GM12873 (cell line): ENCODE measurements around the gene ULBP3.

ENCODE experiments used
- TF ChIP-seq, protein P1 (sequence below): IDR thresholded peaks from 2 replicates; pipeline ENCODE4 v1.5.1; 2012; ENCODE audit warnings: low read depth, mild to moderate bottlenecking, moderate library complexity, low read length, control low read depth; ENCODE audit not compliant: insufficient read depth; ENCODE audit errors: missing control alignments

ULBP3 gene

DNA sequence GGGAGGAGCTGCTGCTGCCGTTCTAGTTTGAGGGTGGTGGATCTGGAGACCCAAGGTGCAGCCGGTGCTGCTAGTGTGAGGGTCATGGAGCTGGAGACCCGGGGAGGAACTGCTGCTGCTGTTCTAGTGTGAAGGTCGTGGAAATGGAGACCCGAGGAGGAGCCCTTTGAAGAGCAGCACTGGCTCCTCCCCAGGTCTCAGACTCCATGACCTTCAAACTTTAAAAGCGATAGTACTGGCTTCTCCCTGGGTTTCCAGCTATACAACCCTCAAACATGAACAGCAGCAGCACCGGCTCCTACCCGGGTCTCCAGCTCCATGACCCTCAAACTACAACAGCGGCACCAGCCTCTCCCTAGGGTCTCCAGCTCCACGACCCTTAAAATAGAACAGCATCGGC is 15.5 kb downstream of the ULBP3 start:
- TF ChIP-seq, protein P1, sequence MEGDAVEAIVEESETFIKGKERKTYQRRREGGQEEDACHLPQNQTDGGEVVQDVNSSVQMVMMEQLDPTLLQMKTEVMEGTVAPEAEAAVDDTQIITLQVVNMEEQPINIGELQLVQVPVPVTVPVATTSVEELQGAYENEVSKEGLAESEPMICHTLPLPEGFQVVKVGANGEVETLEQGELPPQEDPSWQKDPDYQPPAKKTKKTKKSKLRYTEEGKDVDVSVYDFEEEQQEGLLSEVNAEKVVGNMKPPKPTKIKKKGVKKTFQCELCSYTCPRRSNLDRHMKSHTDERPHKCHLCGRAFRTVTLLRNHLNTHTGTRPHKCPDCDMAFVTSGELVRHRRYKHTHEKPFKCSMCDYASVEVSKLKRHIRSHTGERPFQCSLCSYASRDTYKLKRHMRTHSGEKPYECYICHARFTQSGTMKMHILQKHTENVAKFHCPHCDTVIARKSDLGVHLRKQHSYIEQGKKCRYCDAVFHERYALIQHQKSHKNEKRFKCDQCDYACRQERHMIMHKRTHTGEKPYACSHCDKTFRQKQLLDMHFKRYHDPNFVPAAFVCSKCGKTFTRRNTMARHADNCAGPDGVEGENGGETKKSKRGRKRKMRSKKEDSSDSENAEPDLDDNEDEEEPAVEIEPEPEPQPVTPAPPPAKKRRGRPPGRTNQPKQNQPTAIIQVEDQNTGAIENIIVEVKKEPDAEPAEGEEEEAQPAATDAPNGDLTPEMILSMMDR, result no peak

DNA sequence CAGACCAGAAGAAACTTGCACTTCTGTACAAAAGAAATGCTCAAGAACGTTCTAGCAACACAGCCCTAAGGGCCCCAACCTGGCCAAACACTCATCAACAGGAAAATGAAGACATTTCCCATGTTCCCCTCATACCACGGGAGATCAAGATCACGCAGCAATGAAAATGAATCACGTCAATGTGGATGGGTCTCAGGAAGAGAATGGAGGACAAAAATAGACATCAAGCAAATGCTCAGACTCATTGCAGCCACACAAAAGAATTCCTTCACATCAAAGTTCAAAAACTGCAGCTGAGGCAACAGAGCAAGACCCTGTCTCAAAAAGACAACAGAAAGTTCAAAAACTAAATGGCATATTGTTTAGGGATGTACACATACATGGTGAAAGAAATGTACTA is 18.1 kb downstream of the ULBP3 start:
- TF ChIP-seq, protein P1, result no peak

DNA sequence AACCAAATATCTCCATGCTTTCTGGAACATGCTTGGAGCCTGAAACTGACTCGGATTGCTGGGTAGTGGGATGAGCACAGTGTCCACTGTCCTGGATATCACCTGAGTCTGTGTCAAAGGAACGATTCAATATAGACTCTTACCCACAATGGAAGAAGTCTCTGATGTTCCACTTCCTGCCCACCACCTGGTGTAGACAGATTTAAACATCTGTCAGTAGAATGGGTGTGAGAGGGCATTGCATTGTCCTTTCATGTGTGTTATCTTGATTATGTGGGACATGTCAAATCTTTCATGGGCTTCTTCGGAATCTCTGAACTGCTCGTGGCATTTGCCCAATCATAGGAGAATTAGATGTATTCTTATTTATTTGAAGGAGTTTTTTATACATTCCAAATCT is 20.8 kb downstream of the ULBP3 start:
- TF ChIP-seq, protein P1, result no peak

DNA sequence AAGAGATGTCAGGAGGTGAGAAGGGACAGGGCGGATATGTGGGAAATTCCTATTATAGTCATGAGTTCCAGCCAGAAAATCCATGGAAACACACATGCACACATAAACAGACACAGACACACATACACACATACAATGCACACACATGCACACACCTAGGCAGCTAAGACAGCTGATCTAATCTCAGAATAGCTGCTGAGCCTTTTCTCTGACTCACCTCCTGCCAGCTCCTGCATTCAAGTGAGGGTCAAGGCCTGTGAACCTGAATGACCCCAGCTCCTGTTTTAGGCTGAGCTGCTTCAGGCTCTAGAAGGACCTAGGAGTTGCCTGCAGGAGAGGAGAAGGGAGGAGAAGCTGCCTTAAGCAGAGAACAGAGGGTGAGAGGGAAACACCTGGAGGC is 22.0 kb downstream of the ULBP3 start:
- TF ChIP-seq, protein P1, result no peak

DNA sequence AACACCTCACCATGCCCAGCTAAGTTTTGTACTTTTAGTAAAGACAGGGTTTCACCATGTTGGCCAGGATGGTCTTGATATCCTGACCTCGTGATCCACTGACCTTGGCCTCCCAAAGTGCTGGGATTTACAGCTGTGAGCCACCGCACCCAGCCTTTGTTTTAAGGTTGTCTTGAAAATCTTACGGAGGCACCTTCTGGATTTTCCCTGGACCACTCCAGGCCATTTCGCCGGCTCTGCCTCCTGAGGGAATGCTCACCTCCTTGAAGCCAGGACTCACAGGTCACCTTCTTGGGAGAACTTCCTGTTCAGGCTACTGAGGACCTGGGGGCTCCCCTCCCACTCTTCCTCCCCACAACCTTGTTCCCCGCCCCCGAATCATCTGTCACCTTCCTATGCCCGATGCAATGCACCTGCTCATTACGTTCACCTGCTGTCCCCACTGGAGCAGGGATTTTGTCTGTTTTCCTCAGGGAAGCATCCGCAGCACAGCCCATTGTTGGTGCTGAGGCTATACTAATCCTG is 24.2 kb downstream of the ULBP3 start:
- TF ChIP-seq, protein P1, result no peak

DNA sequence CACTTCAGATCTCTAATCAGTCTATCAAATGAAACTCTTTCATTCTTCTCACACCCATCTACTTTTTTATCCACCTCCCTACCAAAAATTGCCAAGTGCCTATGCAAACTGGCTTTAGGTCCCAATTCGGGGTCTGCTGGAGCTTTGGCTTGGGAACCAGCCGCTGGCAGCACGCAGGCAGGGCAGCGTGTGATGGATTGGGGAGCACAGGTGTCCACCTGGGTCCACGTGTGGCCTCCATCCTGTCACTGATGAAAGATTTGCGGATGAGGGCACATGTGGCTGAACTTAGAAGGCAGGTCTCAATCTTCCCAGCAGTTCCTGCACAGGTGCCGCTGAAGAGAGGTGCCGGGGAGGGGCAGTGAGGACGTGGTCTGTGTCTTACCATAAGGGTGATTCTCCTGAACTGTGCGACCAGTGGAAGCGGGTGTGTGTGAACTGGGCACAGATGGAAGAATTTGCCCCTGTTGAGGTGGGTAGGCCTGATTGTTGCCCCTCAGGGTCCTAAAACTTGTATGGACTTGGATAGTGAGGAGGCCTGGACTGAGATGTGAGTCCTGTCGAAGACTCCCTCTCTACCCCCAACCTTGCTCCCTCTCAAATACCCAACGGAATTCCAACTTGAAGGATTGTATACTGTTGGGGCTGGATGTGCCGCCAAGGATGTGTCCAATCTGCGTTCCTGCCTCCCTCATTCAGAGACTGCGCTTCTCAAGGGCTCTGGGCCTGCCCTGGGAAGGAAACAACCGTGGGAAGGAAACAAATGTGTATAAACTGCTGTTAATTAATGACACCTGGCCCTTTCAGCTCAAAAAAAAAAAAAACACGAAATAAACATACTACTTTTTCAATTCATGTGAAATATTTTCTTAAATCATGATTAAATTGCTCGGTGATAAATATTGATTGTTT is 25.2 kb downstream of the ULBP3 start:
- TF ChIP-seq, protein P1, result no peak

DNA sequence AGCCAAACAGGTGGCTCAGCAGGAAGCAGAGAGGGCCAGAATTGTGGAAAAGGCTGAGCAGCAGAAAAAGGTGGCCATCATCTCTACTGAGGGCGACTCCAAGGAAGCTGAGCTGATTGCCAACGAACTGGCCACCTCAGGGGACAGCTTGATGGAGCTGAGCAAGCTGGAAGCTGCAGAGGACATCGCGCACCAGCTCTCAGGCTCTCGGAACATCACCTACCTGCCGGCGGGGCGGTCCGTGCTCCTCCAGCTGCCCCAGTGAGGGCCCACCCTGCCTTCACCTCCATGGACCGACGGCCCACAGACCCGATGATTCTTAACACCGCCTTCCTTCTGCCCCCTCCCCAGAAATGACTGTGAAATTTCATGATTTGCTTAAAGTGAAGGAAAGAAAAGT is 25.8 kb downstream of the ULBP3 start:
- TF ChIP-seq, protein P1, result no peak
